HG02970 (cell line): ENCODE results near the gene ICA1.
"Not testable (repeated sequence)": the region's sequence is repeated elsewhere in the genome, so short reads cannot be mapped to it uniquely, and the experiment has no call there.

Experiments
- ATAC-seq: cut with Tn5 transposase; IDR thresholded peaks from one replicate; pipeline ENCODE4 v1.9.1; 2021; ENCODE audit warnings: mild to moderate bottlenecking, moderate library complexity, moderate number of reproducible peaks; ENCODE audit not compliant: unreplicated experiment, low FRiP score

Gene ICA1

GRCh38 chr7:8063706-8064297 is 198.2 kb downstream of the ICA1 start:
- ATAC-seq = no peak

DNA sequence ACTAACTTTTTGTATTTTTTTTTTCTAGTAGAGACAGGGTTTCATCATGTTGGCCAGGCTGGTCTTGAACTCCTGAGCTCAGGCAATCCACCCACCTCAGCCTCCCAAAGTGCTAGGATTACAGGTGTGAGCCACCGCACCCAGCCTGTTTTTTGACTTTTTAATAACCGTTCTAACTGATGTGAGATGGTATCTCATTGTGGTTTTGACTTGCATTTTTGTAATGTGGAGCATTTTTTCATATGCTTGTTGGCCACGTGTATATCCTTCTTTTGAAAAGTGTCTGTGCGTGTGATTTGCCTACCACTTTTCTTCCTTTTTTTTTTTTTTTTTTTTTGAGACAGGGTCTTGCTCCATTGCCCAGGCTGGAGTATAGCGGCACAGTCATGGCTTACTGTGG is 198.7 kb downstream of the ICA1 start:
- not testable (repeated sequence) for ATAC-seq
